ENCODE measurements around the gene DICER1.

Gene DICER1

GRCh38 chr14:95038521-95039250 lies 118.6 kb downstream of the DICER1 start:
- DNase-seq (ENCODE audit: low read depth) = no peak

GRCh38 chr14:95037273-95037672 lies 120.1 kb downstream of the DICER1 start:
- DNase-seq (ENCODE audit: low read depth) = no peak
